Loucy (cell line): ENCODE measurements around the gene CYP17A1.

ENCODE experiments used
- EZH2phosphoT487 ChIP-seq: fragments of 200-600 bp; IDR thresholded peaks from 2 replicates; pipeline ENCODE4 v1.6.1; 2018; ENCODE audit warnings: antibody characterized with exemption, mild to moderate bottlenecking, moderate library complexity, borderline replicate concordance
- TF ChIP-seq, protein P1 (sequence below): fragments of 200-600 bp; sonication (generic); conservative IDR thresholded peaks from 2 replicates; pipeline ENCODE4 v1.5.1; 2014; ENCODE audit warnings: mild to moderate bottlenecking, antibody characterized with exemption, low read length

GRCh38 chr10:102785818-102786217, 51.4 kb downstream of the CYP17A1 start:
- TF ChIP-seq, protein P1, sequence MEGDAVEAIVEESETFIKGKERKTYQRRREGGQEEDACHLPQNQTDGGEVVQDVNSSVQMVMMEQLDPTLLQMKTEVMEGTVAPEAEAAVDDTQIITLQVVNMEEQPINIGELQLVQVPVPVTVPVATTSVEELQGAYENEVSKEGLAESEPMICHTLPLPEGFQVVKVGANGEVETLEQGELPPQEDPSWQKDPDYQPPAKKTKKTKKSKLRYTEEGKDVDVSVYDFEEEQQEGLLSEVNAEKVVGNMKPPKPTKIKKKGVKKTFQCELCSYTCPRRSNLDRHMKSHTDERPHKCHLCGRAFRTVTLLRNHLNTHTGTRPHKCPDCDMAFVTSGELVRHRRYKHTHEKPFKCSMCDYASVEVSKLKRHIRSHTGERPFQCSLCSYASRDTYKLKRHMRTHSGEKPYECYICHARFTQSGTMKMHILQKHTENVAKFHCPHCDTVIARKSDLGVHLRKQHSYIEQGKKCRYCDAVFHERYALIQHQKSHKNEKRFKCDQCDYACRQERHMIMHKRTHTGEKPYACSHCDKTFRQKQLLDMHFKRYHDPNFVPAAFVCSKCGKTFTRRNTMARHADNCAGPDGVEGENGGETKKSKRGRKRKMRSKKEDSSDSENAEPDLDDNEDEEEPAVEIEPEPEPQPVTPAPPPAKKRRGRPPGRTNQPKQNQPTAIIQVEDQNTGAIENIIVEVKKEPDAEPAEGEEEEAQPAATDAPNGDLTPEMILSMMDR = no peak
- TF ChIP-seq EZH2phosphoT487 = no peak
